Parathyroid adenoma (tissue), 2 donors: Measurements from ENCODE around the gene NFATC4.

ENCODE experiments used
- H2AFZ ChIP-seq: fragments of 300-600 bp; sonication (generic); one replicate; pipeline ENCODE4 v1.7.0; 2017; ENCODE audit warnings: antibody characterized with exemption, mild to moderate bottlenecking
- H3K27ac ChIP-seq: fragments of 300-600 bp; sonication (generic); one replicate; pipeline ENCODE4 v1.7.0; 2017
- H3K27me3 ChIP-seq: fragments of 300-600 bp; sonication (generic); one replicate; pipeline ENCODE4 v1.7.0; 2017; ENCODE audit warnings: low read length; ENCODE audit not compliant: control insufficient read depth, insufficient read depth
- H3K36me3 ChIP-seq: fragments of 300-600 bp; sonication (generic); one replicate; pipeline ENCODE4 v1.7.0; 2017; ENCODE audit warnings: low read length; ENCODE audit not compliant: control insufficient read depth, insufficient read depth
- H3K4me1 ChIP-seq: fragments of 300-600 bp; sonication (generic); one replicate; pipeline ENCODE4 v1.7.0; 2017; ENCODE audit warnings: control low read depth
- H3K4me2 ChIP-seq: fragments of 300-600 bp; sonication (generic); one replicate; pipeline ENCODE4 v1.7.0; 2017; ENCODE audit warnings: low read length
- H3K4me3 ChIP-seq: fragments of 300-600 bp; sonication (generic); one replicate; pipeline ENCODE4 v1.7.0; 2017; ENCODE audit warnings: low read depth, low read length
- H3K79me2 ChIP-seq: fragments of 300-600 bp; sonication (generic); one replicate; pipeline ENCODE4 v1.7.0; 2017; ENCODE audit warnings: control low read depth
- H3K9ac ChIP-seq: fragments of 300-600 bp; sonication (generic); one replicate; pipeline ENCODE4 v1.7.0; 2017; ENCODE audit warnings: mild to moderate bottlenecking
- H3K9me3 ChIP-seq: fragments of 300-600 bp; sonication (generic); one replicate; pipeline ENCODE4 v1.7.0; 2017; ENCODE audit warnings: low read length; ENCODE audit not compliant: control insufficient read depth
- TF ChIP-seq, protein P1 (sequence below): fragments of 300-600 bp; sonication (generic); IDR thresholded peaks from one replicate; pipeline ENCODE4 v1.7.0; 2017; ENCODE audit warnings: antibody characterized with exemption, mild to moderate bottlenecking
- donor health status: primary hyperparathyroidism.

The NFATC4 gene

DNA sequence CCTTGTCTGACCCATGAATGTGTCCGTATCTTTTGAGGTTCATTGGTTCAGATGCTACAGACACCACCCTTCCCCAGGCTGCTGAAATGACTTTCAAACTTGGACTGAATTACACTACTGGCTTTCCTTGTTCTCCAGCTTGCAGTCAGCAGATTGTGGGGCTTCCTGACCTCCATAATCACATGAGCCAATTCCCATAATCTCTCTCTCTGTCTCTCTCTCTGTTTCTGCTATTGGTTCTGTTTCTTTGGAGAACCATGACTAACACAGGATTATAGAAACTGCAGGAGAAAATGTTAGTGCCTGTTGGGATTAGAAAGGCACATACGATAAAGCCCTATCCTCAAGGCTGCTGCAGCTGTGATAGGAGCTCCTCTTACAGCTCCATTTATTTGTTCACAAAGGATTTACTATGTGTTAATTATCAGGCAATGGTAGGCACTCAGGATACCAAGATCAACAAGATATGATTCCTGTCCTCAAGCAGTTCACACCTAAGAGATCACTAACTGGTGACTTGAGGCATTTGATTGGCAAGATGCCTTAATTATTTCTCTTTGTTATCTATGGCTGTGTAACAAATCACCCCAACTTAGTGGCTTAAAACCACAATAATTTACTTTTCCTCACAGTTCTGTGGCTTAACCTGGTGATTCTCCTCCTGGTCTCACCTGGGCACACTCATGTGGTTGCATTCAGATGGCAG lies 20.6 kb downstream of the NFATC4 start:
- H3K27me3 ChIP-seq: no peaks in the 10 kb centered on the region
- H3K4me1 ChIP-seq: no peaks in the 10 kb centered on the region
- no peak overlapping the region for H3K9ac ChIP-seq
- TF ChIP-seq, protein P1, sequence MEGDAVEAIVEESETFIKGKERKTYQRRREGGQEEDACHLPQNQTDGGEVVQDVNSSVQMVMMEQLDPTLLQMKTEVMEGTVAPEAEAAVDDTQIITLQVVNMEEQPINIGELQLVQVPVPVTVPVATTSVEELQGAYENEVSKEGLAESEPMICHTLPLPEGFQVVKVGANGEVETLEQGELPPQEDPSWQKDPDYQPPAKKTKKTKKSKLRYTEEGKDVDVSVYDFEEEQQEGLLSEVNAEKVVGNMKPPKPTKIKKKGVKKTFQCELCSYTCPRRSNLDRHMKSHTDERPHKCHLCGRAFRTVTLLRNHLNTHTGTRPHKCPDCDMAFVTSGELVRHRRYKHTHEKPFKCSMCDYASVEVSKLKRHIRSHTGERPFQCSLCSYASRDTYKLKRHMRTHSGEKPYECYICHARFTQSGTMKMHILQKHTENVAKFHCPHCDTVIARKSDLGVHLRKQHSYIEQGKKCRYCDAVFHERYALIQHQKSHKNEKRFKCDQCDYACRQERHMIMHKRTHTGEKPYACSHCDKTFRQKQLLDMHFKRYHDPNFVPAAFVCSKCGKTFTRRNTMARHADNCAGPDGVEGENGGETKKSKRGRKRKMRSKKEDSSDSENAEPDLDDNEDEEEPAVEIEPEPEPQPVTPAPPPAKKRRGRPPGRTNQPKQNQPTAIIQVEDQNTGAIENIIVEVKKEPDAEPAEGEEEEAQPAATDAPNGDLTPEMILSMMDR: no peak
- H3K27ac ChIP-seq: no peak overlapping the region
- no peak overlapping the region for H3K4me2 ChIP-seq
- no peaks in the 10 kb centered on the region for H3K9me3 ChIP-seq
- H3K4me3 ChIP-seq: no peak overlapping the region
- H3K36me3 ChIP-seq: no peaks in the 10 kb centered on the region
- H3K79me2 ChIP-seq: no peaks in the 10 kb centered on the region
- H2AFZ ChIP-seq: no peak overlapping the region

DNA sequence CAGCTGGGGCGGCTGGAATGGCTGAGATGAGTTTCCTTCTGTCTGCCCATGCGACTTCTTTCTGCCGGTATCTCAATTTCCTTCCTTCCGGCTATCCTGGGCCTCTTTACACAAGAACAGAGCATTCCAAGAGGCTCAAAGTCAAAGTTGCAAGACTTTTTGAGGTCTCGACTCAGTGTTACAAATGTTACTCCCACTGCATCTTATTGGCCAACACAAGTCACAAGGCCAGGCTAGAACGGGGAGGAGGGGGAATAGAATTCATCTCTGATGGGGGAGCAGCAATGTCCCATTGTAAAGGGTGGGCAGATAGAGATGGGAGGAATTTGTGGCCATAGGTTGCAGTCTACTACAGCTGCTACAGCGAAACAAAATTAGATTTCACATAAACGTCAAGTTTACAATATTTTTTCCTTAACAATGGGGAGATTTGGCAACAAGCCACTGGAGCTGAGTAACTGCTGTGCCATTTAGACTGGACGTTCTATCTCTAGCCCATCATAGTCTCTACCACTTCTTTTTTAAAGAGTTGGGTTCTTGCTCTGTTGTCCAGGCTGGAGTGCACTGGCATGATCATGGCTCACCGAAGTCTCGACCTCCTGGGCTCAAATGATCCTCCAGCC lies 21.4 kb downstream of the NFATC4 start:
- Histone ChIP-seq H3K79me2 (no peaks in the 10 kb centered on the region), H3K9me3 (no peaks in the 10 kb centered on the region), H3K4me2 (no peak overlapping the region), H3K27me3 (no peaks in the 10 kb centered on the region), H2AFZ (no peak overlapping the region), H3K27ac (no peak overlapping the region), H3K4me1 (no peaks in the 10 kb centered on the region), H3K4me3 (no peak overlapping the region), H3K36me3 (no peaks in the 10 kb centered on the region), H3K9ac (no peak overlapping the region)
- TF ChIP-seq, protein P1: no peak

DNA sequence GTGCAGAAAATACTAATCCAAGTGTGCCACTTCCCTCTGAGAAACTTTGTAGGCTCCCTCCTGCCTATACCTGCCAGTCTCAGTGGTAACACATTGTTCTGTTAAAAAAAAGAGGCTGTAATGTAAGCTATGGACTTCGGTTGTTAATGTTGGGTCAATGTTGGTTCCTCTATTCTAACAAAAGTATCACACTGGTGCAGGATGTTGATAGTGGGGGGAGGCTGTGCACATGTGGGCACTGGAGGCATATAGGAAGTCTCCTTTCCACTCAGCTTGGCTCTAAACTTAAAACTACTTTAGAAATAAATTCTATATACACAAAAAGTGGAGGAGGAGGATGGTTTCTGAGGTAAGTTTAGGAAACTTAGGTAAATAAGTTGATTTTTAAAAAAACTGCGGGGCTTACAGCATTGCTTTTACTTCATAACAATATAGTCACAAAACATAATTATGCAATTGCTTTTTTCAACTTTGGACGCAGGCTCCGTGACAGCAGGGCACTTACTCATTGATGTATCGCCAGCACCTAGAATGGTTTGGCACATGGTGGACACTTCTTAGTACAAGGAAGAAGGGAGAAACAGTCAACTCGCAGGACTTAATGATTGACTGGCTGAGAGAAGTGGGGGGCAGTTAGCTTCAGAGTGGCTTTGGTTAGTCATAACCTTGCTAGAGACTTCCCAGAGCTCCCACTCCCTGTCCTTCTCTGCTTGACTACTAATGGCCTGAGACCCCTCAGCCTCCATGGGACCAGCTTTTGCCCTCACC lies 22.9 kb downstream of the NFATC4 start:
- Histone ChIP-seq H3K4me1 (no peaks in the 10 kb centered on the region), H3K27ac (no peak overlapping the region), H3K9ac (no peak overlapping the region), H3K9me3 (no peaks in the 10 kb centered on the region), H2AFZ (no peak overlapping the region), H3K79me2 (no peaks in the 10 kb centered on the region), H3K4me3 (no peak overlapping the region), H3K27me3 (no peaks in the 10 kb centered on the region), H3K36me3 (no peaks in the 10 kb centered on the region), H3K4me2 (no peak overlapping the region)
- TF ChIP-seq, protein P1: no peak

DNA sequence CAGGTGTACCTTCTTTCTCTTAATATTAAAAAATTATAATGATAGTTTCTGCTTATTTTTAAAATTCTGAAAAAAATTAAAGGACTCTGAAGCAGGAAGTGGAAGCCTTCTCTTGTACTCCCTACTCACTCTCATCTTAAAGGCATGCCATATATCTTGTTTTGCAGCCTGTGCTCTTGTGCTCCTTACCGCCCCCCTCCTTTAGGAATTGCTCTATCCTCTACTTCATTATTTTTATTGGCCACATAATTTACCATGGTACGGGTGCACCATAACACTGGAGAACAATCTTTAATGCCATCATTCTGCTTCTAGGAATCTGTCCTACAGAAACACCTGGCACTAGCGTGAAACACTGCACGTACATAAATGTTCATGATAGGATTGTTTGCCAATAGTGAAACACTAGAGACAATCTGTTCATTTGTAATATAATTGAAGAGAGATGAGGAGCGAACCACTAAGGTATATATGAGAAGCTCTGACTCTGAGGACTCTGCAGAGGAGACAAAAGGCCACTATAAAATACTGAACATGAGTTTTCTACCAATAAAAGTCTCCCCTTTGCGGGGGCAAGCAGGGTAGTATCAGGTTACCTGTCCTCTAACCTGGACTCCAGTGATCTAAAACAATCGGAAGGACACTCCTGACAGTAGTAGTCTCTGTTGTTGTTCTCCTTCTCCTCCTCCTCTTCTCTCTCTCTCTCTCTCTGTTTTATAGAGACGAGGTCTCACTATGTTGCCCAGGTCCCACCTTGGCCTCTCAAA lies 24.5 kb downstream of the NFATC4 start:
- Histone ChIP-seq H3K9ac (no peak overlapping the region), H3K36me3 (no peaks in the 10 kb centered on the region), H3K27ac (no peak overlapping the region), H2AFZ (no peak overlapping the region), H3K4me2 (no peak overlapping the region), H3K27me3 (no peaks in the 10 kb centered on the region), H3K4me3 (no peak overlapping the region), H3K4me1 (no peaks in the 10 kb centered on the region), H3K9me3 (no peaks in the 10 kb centered on the region), H3K79me2 (no peaks in the 10 kb centered on the region)
- TF ChIP-seq, protein P1: no peak
